ENCODE data around the gene IGFN1. TPM values are rescaled to one million over a fixed set of nuclear protein-coding genes. Genes with fewer than 3 reads are reported as not detected.
A peak's percentile ranks its signal among the peaks of the same experiment; 100 is the strongest.

IGFN1 gene
- total RNA-seq (not detected), polyA plus RNA-seq (under 1 TPM; 0.02 to 0.03 (median 0.02) TPM)
- long read RNA-seq, donor 1, result 0 reads
- long read RNA-seq, donor 2, result 0 reads

- 51 to 63% (median 55%) methylated on average over 8 to 9 of the region's 9 CpGs for WGBS, 5 donors
- H3K4me3 ChIP-seq, result no peak within 1 kb of the TSS
- intact Hi-C loops (cut with DNase I; ENCODE audit: low total_unique reads), result no loop called here
- peak; percentile 56 for DNase-seq
- no peak within 1 kb of the TSS for H3K27ac ChIP-seq
- H3K27me3 ChIP-seq (replicated peaks in 1 of 7), result peaks cover 0 to 20% (median 5%) of the 10 kb centered on the region in 7 donors
- no peaks in the 10 kb centered on the region for H3K36me3 ChIP-seq
- H3K4me1 ChIP-seq, result no peaks in the 10 kb centered on the region
- no peaks in the 10 kb centered on the region for H3K9me3 ChIP-seq
- no peak for TF ChIP-seq CTCF (IDR thresholded peaks at IDR 0.05 in 8 of 11, conservative IDR thresholded peaks at IDR 0.05 in 3 of 11)
- no peak for TF ChIP-seq POLR2A (IDR thresholded peaks at IDR 0.05)
- TF ChIP-seq POLR2AphosphoS5 (IDR thresholded peaks at IDR 0.05), result no peak
These were observed at the start of gene IGFN1 for GRCh38 chr1:201190624-201191051. TSS of gene IGFN1 (plus strand) at chr1:201190824. CDS start at chr1:201193294, 2,470 bp downstream.

- 87 to 95% (median 92%) methylated on average over 8 of the region's 8 CpGs for WGBS, 5 donors
- DNase-seq, result no peak
- intact Hi-C loops (cut with DNase I; ENCODE audit: low total_unique reads), result no loop called here
These were observed 49.7 kb upstream of the IGFN1 start for GRCh38 chr1:201140941-201141260.

GRCh38 chr1:201141418-201141817, 49.2 kb upstream of the IGFN1 start:
- Histone ChIP-seq H3K36me3 (peaks cover 3 to 98% (median 58%) of the 10 kb centered on the region in 6 donors), H3K27me3 (replicated peaks in 1 of 7) (no peaks in the 10 kb centered on the region), H3K4me3 (no peak overlapping the region), H3K9me3 (no peaks in the 10 kb centered on the region), H3K27ac (no peak overlapping the region), H3K4me1 (no peaks in the 10 kb centered on the region)
- whole genome bisulfite sequencing, 5 donors, result 90 to 97% (median 95%) methylated on average over 5 of the region's 5 CpGs
- intact Hi-C loops (cut with DNase I; ENCODE audit: low total_unique reads), result no loop called here
- no peak for TF ChIP-seq POLR2A (IDR thresholded peaks at IDR 0.05)
- no peak for TF ChIP-seq POLR2AphosphoS5 (IDR thresholded peaks at IDR 0.05)
- TF ChIP-seq CTCF (IDR thresholded peaks at IDR 0.05 in 8 of 11, conservative IDR thresholded peaks at IDR 0.05 in 3 of 11), result no peak
- no peak for DNase-seq

More at GRCh38 chr1:201140941-201141260, 49.7 kb upstream of the IGFN1 start:
- H3K27me3 ChIP-seq (replicated peaks in 1 of 7), result no peaks in the 10 kb centered on the region
- no peaks in the 10 kb centered on the region for H3K9me3 ChIP-seq
- peaks cover 3 to 98% (median 54%) of the 10 kb centered on the region in 6 donors for H3K36me3 ChIP-seq
- TF ChIP-seq POLR2AphosphoS5 (IDR thresholded peaks at IDR 0.05), result no peak
- no peak for TF ChIP-seq POLR2A (IDR thresholded peaks at IDR 0.05)
- TF ChIP-seq CTCF (IDR thresholded peaks at IDR 0.05 in 8 of 11, conservative IDR thresholded peaks at IDR 0.05 in 3 of 11), result no peak
- H3K4me1 ChIP-seq, result no peaks in the 10 kb centered on the region
- H3K4me3 ChIP-seq, result no peak overlapping the region
- H3K27ac ChIP-seq, result no peak overlapping the region

- intact Hi-C loops (cut with DNase I; ENCODE audit: low total_unique reads), result no loop called here
- Histone ChIP-seq H3K27me3 (replicated peaks in 1 of 7) (no peaks in the 10 kb centered on the region), H3K4me3 (no peak overlapping the region), H3K36me3 (peaks cover 3 to 99% (median 63%) of the 10 kb centered on the region in 6 donors), H3K27ac (no peak overlapping the region), H3K4me1 (no peaks in the 10 kb centered on the region), H3K9me3 (no peaks in the 10 kb centered on the region)
- DNase-seq, result no peak
- no peak for TF ChIP-seq POLR2A (IDR thresholded peaks at IDR 0.05)
- TF ChIP-seq CTCF (IDR thresholded peaks at IDR 0.05 in 8 of 11, conservative IDR thresholded peaks at IDR 0.05 in 3 of 11), result no peak
- TF ChIP-seq POLR2AphosphoS5 (IDR thresholded peaks at IDR 0.05), result no peak
- WGBS, 5 donors, result 89 to 96% (median 94%) methylated on average over 16 of the region's 16 CpGs
These were observed 48.4 kb upstream of the IGFN1 start for GRCh38 chr1:201142011-201142848.
